Measurements from ENCODE around the gene TDRD9. TPM values are rescaled to one million over a fixed set of nuclear protein-coding genes. Genes with fewer than 3 reads are reported as not detected.
A peak's percentile ranks its signal among the peaks of the same experiment; 100 is the strongest.

Gene TDRD9
- total RNA-seq, 1 experiment from 2014 or later = not detected

DNA sequence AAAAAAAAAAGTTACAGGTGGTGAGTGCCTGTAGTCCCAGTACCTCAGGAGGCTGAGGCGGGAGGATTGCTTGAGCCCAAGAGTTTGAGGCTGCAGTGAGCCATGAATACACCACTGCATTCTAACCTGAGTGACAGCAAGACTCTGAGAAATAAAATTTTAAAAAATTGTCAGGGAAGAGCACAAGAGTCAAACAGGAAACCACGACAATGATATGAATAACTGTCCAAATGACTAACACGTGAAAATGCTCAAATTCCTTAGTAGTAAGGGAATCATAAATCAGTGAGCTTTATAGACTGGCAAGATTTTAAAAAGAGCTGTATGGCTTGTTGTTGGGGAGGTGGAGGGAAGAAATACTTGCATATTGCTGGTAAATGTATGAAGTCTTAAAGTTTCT lies 144.3 kb downstream of the TDRD9 start:
- DNase-seq (ENCODE audit: low read depth, low spot score) = no peak
- H3K9me3 ChIP-seq (ENCODE audit: control insufficient read depth, insufficient read depth, low read depth, low read length) = no peaks in the 10 kb centered on the region
- no peak overlapping the region for H3K4me3 ChIP-seq (ENCODE audit: low read depth in 2 of 2, low read length in 2 of 2)
- no peaks in the 10 kb centered on the region for H3K27me3 ChIP-seq (ENCODE audit: control insufficient read depth, insufficient read depth, low read length)
- no TSS peak for BruUV-seq (replicated peaks)
- in situ Hi-C loops (cut with HindIII; ENCODE audit: low pct_unique_long_range_greater_than_20kb, low sequenced_read_pairs) (no loop called here), intact Hi-C loops (cut with micrococcal nuclease; ENCODE audit: unreplicated experiment) (loop anchor here (10.0 kb wide), 2 partner anchors 492 to 562 kb away; no protein-coding TSS in a partner anchor)
- no peaks in the 10 kb centered on the region for H3K4me1 ChIP-seq (ENCODE audit: control insufficient read depth, insufficient read depth, low read length)
- no peak for TF ChIP-seq POLR2AphosphoS5 (IDR thresholded peaks at IDR 0.05; ENCODE audit: low read depth, low read length)
- TF ChIP-seq TCF7L2 (IDR thresholded peaks at IDR 0.05; ENCODE audit: low read depth, low read length) = no peak
- TF ChIP-seq, protein P1, sequence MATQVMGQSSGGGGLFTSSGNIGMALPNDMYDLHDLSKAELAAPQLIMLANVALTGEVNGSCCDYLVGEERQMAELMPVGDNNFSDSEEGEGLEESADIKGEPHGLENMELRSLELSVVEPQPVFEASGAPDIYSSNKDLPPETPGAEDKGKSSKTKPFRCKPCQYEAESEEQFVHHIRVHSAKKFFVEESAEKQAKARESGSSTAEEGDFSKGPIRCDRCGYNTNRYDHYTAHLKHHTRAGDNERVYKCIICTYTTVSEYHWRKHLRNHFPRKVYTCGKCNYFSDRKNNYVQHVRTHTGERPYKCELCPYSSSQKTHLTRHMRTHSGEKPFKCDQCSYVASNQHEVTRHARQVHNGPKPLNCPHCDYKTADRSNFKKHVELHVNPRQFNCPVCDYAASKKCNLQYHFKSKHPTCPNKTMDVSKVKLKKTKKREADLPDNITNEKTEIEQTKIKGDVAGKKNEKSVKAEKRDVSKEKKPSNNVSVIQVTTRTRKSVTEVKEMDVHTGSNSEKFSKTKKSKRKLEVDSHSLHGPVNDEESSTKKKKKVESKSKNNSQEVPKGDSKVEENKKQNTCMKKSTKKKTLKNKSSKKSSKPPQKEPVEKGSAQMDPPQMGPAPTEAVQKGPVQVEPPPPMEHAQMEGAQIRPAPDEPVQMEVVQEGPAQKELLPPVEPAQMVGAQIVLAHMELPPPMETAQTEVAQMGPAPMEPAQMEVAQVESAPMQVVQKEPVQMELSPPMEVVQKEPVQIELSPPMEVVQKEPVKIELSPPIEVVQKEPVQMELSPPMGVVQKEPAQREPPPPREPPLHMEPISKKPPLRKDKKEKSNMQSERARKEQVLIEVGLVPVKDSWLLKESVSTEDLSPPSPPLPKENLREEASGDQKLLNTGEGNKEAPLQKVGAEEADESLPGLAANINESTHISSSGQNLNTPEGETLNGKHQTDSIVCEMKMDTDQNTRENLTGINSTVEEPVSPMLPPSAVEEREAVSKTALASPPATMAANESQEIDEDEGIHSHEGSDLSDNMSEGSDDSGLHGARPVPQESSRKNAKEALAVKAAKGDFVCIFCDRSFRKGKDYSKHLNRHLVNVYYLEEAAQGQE (IDR thresholded peaks at IDR 0.05; ENCODE audit: insufficient read depth in 1 of 2, low read depth in 2 of 2, low read length in 1 of 2) = no peak
- TF ChIP-seq SIN3A (IDR thresholded peaks at IDR 0.05; ENCODE audit: borderline replicate concordance, insufficient read depth, low read depth, low read length) = no peak
- TF ChIP-seq, protein P2, sequence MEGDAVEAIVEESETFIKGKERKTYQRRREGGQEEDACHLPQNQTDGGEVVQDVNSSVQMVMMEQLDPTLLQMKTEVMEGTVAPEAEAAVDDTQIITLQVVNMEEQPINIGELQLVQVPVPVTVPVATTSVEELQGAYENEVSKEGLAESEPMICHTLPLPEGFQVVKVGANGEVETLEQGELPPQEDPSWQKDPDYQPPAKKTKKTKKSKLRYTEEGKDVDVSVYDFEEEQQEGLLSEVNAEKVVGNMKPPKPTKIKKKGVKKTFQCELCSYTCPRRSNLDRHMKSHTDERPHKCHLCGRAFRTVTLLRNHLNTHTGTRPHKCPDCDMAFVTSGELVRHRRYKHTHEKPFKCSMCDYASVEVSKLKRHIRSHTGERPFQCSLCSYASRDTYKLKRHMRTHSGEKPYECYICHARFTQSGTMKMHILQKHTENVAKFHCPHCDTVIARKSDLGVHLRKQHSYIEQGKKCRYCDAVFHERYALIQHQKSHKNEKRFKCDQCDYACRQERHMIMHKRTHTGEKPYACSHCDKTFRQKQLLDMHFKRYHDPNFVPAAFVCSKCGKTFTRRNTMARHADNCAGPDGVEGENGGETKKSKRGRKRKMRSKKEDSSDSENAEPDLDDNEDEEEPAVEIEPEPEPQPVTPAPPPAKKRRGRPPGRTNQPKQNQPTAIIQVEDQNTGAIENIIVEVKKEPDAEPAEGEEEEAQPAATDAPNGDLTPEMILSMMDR (IDR thresholded peaks at IDR 0.05) = no peak
- no peaks in the 10 kb centered on the region for H3K36me3 ChIP-seq (ENCODE audit: control insufficient read depth, insufficient read depth, low read length)
- no peak for ATAC-seq
- CTCF ChIA-PET = interaction anchor here (0.5 kb wide), 1 partner anchor 352 kb away, joined by 5 read pairs; no protein-coding TSS in a partner anchor
- POLR2A ChIA-PET = no interaction called here
- H3K27ac ChIP-seq (ENCODE audit: low read length) = no peak overlapping the region

DNA sequence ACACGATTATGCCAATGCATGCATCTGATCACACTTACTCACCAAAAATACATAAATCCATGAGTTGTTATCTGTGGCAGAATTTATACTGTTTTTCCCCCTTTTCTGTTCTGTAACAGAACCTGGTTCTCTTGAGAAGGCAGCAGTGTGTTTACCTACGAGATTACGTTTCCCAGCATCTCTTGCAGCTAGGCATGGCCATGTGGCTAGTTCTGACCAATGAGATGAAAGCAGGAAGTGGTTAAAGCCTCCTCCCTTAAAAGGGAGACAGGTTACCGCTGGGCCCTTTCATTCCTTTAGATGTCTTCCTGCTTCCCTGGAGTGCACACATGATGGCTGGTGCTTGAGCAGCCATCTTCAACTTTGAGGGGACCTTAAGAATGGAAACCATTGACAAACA lies 145.5 kb downstream of the TDRD9 start:
- no TSS peak for BruUV-seq (replicated peaks)
- DNase-seq (ENCODE audit: low read depth, low spot score) = no peak
- in situ Hi-C loops (cut with HindIII; ENCODE audit: low pct_unique_long_range_greater_than_20kb, low sequenced_read_pairs) = no loop called here
- 0 out of 2 replicates have a peak, but pooled peaks cover 3% of the 10 kb centered on the region for H3K4me1 ChIP-seq (ENCODE audit: control insufficient read depth, insufficient read depth, low read length)
- H3K9me3 ChIP-seq (ENCODE audit: control insufficient read depth, insufficient read depth, low read depth, low read length) = no peaks in the 10 kb centered on the region
- no peaks in the 10 kb centered on the region for H3K27me3 ChIP-seq (ENCODE audit: control insufficient read depth, insufficient read depth, low read length)
- no peak overlapping the region for H3K4me3 ChIP-seq (ENCODE audit: low read depth in 2 of 2, low read length in 2 of 2)
- no peaks in the 10 kb centered on the region for H3K36me3 ChIP-seq (ENCODE audit: control insufficient read depth, insufficient read depth, low read length)
- intact Hi-C loops (cut with micrococcal nuclease; ENCODE audit: unreplicated experiment) = loop anchor here (10.0 kb wide), 2 partner anchors 491 to 561 kb away; no protein-coding TSS in a partner anchor
- ATAC-seq = no peak
- ChIA-PET CTCF (no interaction called here), POLR2A (no interaction called here)
- no peak overlapping the region for H3K27ac ChIP-seq (ENCODE audit: low read length)
- TF ChIP-seq POLR2AphosphoS5 (IDR thresholded peaks at IDR 0.05; ENCODE audit: low read depth, low read length) (no peak), SIN3A (IDR thresholded peaks at IDR 0.05; ENCODE audit: borderline replicate concordance, insufficient read depth, low read depth, low read length) (no peak)

DNA sequence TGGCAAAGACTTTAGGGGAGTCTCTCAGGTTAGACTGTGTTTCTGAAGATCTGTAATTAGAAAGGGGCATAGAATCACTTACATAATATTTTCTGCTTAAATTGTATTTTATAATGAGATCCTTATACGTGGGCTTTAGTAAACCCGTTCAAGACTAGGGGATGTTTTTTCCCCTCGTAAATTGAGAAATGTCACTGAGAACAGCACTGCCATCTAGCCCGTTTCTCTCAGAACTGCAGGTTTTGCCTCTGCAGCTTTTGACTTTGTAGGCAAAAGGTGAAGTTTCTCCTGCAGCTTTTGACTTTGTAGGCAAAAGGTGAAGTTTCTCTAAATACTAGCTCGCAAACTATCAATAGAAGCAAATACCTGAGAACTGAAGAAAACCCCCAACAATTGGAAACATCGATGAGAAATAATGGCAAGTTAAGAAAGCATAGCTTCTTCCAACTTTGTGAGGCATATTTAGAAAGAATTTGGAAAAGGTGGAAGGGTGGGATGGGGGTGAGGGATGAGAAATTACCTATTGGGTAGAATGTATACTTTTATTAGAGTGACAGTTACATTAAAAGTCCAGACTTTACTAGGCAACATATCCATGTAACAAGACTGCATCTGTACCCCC lies 147.4 kb downstream of the TDRD9 start:
- Histone ChIP-seq H3K27me3 (ENCODE audit: control insufficient read depth, insufficient read depth, low read length) (no peaks in the 10 kb centered on the region), H3K36me3 (ENCODE audit: control insufficient read depth, insufficient read depth, low read length) (no peaks in the 10 kb centered on the region), H3K4me1 (ENCODE audit: control insufficient read depth, insufficient read depth, low read length) (0 out of 2 replicates have a peak, but pooled peaks cover 3% of the 10 kb centered on the region), H3K9me3 (ENCODE audit: control insufficient read depth, insufficient read depth, low read depth, low read length) (no peaks in the 10 kb centered on the region), H3K27ac (ENCODE audit: low read length) (no peak overlapping the region), H3K4me3 (ENCODE audit: low read depth in 2 of 2, low read length in 2 of 2) (no peak overlapping the region)
- POLR2A ChIA-PET = interaction anchor here (0.7 kb wide), 1 partner anchor 46 kb away, joined by 3 read pairs; no protein-coding TSS in a partner anchor
- CTCF ChIA-PET = no interaction called here
- TF ChIP-seq TCF7L2 (IDR thresholded peaks at IDR 0.05; ENCODE audit: low read depth, low read length) = no peak
- TF ChIP-seq, protein P2 (IDR thresholded peaks at IDR 0.05) = peak; percentile 68
- intact Hi-C loops (cut with micrococcal nuclease; ENCODE audit: unreplicated experiment) = loop anchor here (10.0 kb wide), 2 partner anchors 489 to 559 kb away; no protein-coding TSS in a partner anchor
- BruUV-seq (replicated peaks) = no TSS peak
- DNase-seq (ENCODE audit: low read depth, low spot score) = no peak
- no peak for ATAC-seq
- in situ Hi-C loops (cut with HindIII; ENCODE audit: low pct_unique_long_range_greater_than_20kb, low sequenced_read_pairs) = no loop called here

All from Panc1 (cell line).